ENCODE data around the gene ZNF300.
A peak's percentile ranks its signal among the peaks of the same experiment; 100 is the strongest.

Gene ZNF300

GRCh38 chr5:150931368-150931965, 26.7 kb upstream of the ZNF300 start:
- H3K27me3 ChIP-seq (ENCODE audit: insufficient read depth, poor library complexity, severe bottlenecking), result no peaks in the 10 kb centered on the region
- no peak for DNase-seq (ENCODE audit: low spot score)
- no peak overlapping the region for H3K27ac ChIP-seq (ENCODE audit: poor library complexity, severe bottlenecking)
- ATAC-seq (ENCODE audit: low read depth), result no peak
- no peaks in the 10 kb centered on the region for H3K36me3 ChIP-seq (ENCODE audit: low read depth)
- TF ChIP-seq CTCF (IDR thresholded peaks at IDR 0.05; ENCODE audit: poor library complexity, severe bottlenecking), result no peak
- no peak overlapping the region for H3K4me3 ChIP-seq (ENCODE audit: severe bottlenecking)
- H3K4me1 ChIP-seq (ENCODE audit: insufficient read depth, poor library complexity, severe bottlenecking), result no peaks in the 10 kb centered on the region
- peaks cover 49% of the 10 kb centered on the region for H3K9me3 ChIP-seq (ENCODE audit: severe bottlenecking)

- Histone ChIP-seq H3K36me3 (ENCODE audit: low read depth) (no peaks in the 10 kb centered on the region), H3K9me3 (ENCODE audit: severe bottlenecking) (peaks cover 5% of the 10 kb centered on the region), H3K27me3 (ENCODE audit: insufficient read depth, poor library complexity, severe bottlenecking) (peaks cover 3% of the 10 kb centered on the region), H3K4me3 (ENCODE audit: severe bottlenecking) (no peak overlapping the region), H3K4me1 (ENCODE audit: insufficient read depth, poor library complexity, severe bottlenecking) (no peaks in the 10 kb centered on the region), H3K27ac (ENCODE audit: poor library complexity, severe bottlenecking) (no peak overlapping the region)
- DNase-seq (ENCODE audit: low spot score) (no peak), ATAC-seq (ENCODE audit: low read depth) (no peak)
- TF ChIP-seq CTCF (IDR thresholded peaks at IDR 0.05; ENCODE audit: poor library complexity, severe bottlenecking), result no peak
Measured at GRCh38 chr5:150918613-150919012, 13.8 kb upstream of the ZNF300 start.

GRCh38 chr5:150912312-150912814, 7.6 kb upstream of the ZNF300 start:
- Histone ChIP-seq H3K9me3 (ENCODE audit: severe bottlenecking) (peaks cover 17% of the 10 kb centered on the region), H3K36me3 (ENCODE audit: low read depth) (no peaks in the 10 kb centered on the region), H3K27ac (ENCODE audit: poor library complexity, severe bottlenecking) (no peak overlapping the region), H3K27me3 (ENCODE audit: insufficient read depth, poor library complexity, severe bottlenecking) (no peaks in the 10 kb centered on the region), H3K4me1 (ENCODE audit: insufficient read depth, poor library complexity, severe bottlenecking) (no peaks in the 10 kb centered on the region), H3K4me3 (ENCODE audit: severe bottlenecking) (no peak overlapping the region)
- no peak for TF ChIP-seq CTCF (IDR thresholded peaks at IDR 0.05; ENCODE audit: poor library complexity, severe bottlenecking)
- ATAC-seq (ENCODE audit: low read depth), result no peak
- no peak for DNase-seq (ENCODE audit: low spot score)

DNA sequence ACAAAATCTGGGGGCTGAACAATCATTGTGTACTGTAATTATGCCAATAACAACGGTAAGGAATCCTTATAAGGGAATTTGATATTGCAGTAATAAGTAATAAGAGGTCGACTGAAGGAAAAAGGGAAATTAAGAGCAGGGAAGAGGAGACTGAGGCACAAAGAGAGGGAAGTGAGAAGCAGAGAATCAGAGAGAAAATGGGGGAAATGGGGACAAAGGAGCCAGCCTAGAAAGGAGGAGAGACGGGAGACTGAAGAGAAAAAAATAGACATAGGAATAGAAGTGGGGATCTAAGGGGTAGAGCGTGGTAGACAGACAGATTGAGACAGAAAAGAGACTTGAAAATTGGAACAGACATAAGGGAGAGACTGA, 518 bp upstream of the ZNF300 start:
- ATAC-seq (ENCODE audit: low read depth) (no peak), DNase-seq (ENCODE audit: low spot score) (no peak)
- TF ChIP-seq CTCF (IDR thresholded peaks at IDR 0.05; ENCODE audit: poor library complexity, severe bottlenecking), result no peak
- peak overlapping the region; percentile 0 for H3K27ac ChIP-seq (ENCODE audit: poor library complexity, severe bottlenecking)
- H3K9me3 ChIP-seq (ENCODE audit: severe bottlenecking), result peaks cover 17% of the 10 kb centered on the region
- H3K36me3 ChIP-seq (ENCODE audit: low read depth), result peaks cover 8% of the 10 kb centered on the region; the same call in 1 of the 2 replicates
- H3K4me3 ChIP-seq (ENCODE audit: severe bottlenecking), result peak overlapping the region; percentile 31
- no peaks in the 10 kb centered on the region for H3K27me3 ChIP-seq (ENCODE audit: insufficient read depth, poor library complexity, severe bottlenecking)
- H3K4me1 ChIP-seq (ENCODE audit: insufficient read depth, poor library complexity, severe bottlenecking), result no peaks in the 10 kb centered on the region

- Histone ChIP-seq H3K9me3 (ENCODE audit: severe bottlenecking) (peaks cover 39% of the 10 kb centered on the region), H3K4me1 (ENCODE audit: insufficient read depth, poor library complexity, severe bottlenecking) (no peaks in the 10 kb centered on the region)
Measured at GRCh38 chr5:150901446-150901845, 3.3 kb downstream of the ZNF300 start.

More at GRCh38 chr5:150901446-150901845, 3.3 kb downstream of the ZNF300 start:
- Histone ChIP-seq H3K4me3 (ENCODE audit: severe bottlenecking) (no peak overlapping the region), H3K36me3 (ENCODE audit: low read depth) (peaks cover 14% of the 10 kb centered on the region; the same call in 1 of the 2 replicates), H3K27me3 (ENCODE audit: insufficient read depth, poor library complexity, severe bottlenecking) (no peaks in the 10 kb centered on the region), H3K27ac (ENCODE audit: poor library complexity, severe bottlenecking) (no peak overlapping the region)
- ATAC-seq (ENCODE audit: low read depth), result no peak
- TF ChIP-seq CTCF (IDR thresholded peaks at IDR 0.05; ENCODE audit: poor library complexity, severe bottlenecking), result no peak
- no peak for DNase-seq (ENCODE audit: low spot score)
